ENCODE results near the gene PPT1. TPM values are rescaled to one million over a fixed set of nuclear protein-coding genes. Genes with fewer than 3 reads are reported as not detected.

PPT1 gene
- total and polyA plus RNA-seq, 2 of the 4 experiments (the other 2 are of a cell fraction), result 22.7 to 55.4 TPM

- H3K4me1 ChIP-seq (ENCODE audit: control insufficient read depth, insufficient read depth, low read length), result peaks cover 4% of the 10 kb centered on the region; the same call in 1 of the 2 replicates
- peak overlapping the region; percentile 57; the same call in 1 of the 2 replicates for H4K91ac ChIP-seq (ENCODE audit: insufficient read depth, low read depth, low read length)
- no peak overlapping the region for H2BK5ac ChIP-seq (ENCODE audit: low read depth, low read length, poor library complexity, severe bottlenecking)
- no peak overlapping the region for H2AK5ac ChIP-seq (ENCODE audit: low read depth, low read length)
- H3K79me1 ChIP-seq (ENCODE audit: low read depth in 1 of 2, low read length in 2 of 2), result peaks cover 27 to 34% of the 10 kb centered on the region in 2 experiments
- H4K5ac ChIP-seq (ENCODE audit: low read depth, low read length), result peak overlapping the region; percentile 85
- H2AFZ ChIP-seq (replicated peaks; ENCODE audit: low read length, poor library complexity), result peak overlapping the region; percentile 98
- no peak overlapping the region for H2BK20ac ChIP-seq (ENCODE audit: low read depth, low read length)
- BruUV-seq (replicated peaks), result no TSS peak
- dilution Hi-C loops (cut with HindIII; ENCODE audit: low sequenced_read_pairs, unreplicated experiment) (no loop called here), intact Hi-C loops (cut with micrococcal nuclease) (loop anchor here (5.0 kb wide), 1 partner anchor 46 kb away; no protein-coding TSS in a partner anchor), in situ Hi-C loops (cut with MboI; ENCODE audit: low sequenced_read_pairs) (no loop called here)
- POLR2A ChIA-PET (ENCODE audit: unreplicated experiment), result no interaction called here
- H3K56ac ChIP-seq (ENCODE audit: extremely low read depth, insufficient read depth, low read length), result no peak overlapping the region
- TF ChIP-seq POLR2A (IDR thresholded peaks at IDR 0.05; ENCODE audit: low read depth, low read length) (no peak), RAD21 (IDR thresholded peaks at IDR 0.05; ENCODE audit: low read length) (no peak), CHD1 (IDR thresholded peaks at IDR 0.05; ENCODE audit: low read depth, low read length) (no peak), CTCF (conservative IDR thresholded peaks at IDR 0.05; ENCODE audit: low read depth, low read length) (no peak), SMC3 (IDR thresholded peaks at IDR 0.05; ENCODE audit: low read depth, low read length) (no peak), NFE2L2 (IDR thresholded peaks at IDR 0.05; ENCODE audit: low read depth, low read length) (no peak), BHLHE40 (IDR thresholded peaks at IDR 0.05; ENCODE audit: low read depth, low read length) (no peak), MAZ (IDR thresholded peaks at IDR 0.05; ENCODE audit: borderline replicate concordance, low read depth, low read length) (no peak), FOS (IDR thresholded peaks at IDR 0.05; ENCODE audit: low read depth, low read length) (no peak), RFX5 (IDR thresholded peaks at IDR 0.05; ENCODE audit: low read depth, low read length) (no peak), RCOR1 (IDR thresholded peaks at IDR 0.05; ENCODE audit: insufficient replicate concordance, low read length) (no peak), MXI1 (IDR thresholded peaks at IDR 0.05; ENCODE audit: borderline replicate concordance, low read depth, low read length) (no peak), MAFK (IDR thresholded peaks at IDR 0.05; ENCODE audit: low read depth, low read length) (no peak), CEBPB (IDR thresholded peaks at IDR 0.05; ENCODE audit: low read depth, low read length) (no peak), USF2 (IDR thresholded peaks at IDR 0.05; ENCODE audit: low read depth, low read length) (no peak), ELK1 (IDR thresholded peaks at IDR 0.05; ENCODE audit: borderline replicate concordance, low read depth, low read length) (no peak)
- peak overlapping the region; percentile 83 for H3K4me3 ChIP-seq (ENCODE audit: insufficient read depth, low read depth, low read length)
- ATAC-seq (ENCODE audit: low read depth) (peak; percentile 21), DNase-seq (no peak)
- peak overlapping the region; percentile 64; the same call in 1 of the 2 replicates for H3K18ac ChIP-seq (ENCODE audit: low read depth, low read length)
- peak overlapping the region; percentile 9 for H3K23ac ChIP-seq (ENCODE audit: low read depth, low read length)
- peak overlapping the region; percentile 89 for H3K4ac ChIP-seq (ENCODE audit: low read depth, low read length)
- H3K9me1 ChIP-seq (ENCODE audit: insufficient read depth, low read length), result peaks cover 14% of the 10 kb centered on the region
- no peak overlapping the region for H2AK9ac ChIP-seq (replicated peaks; ENCODE audit: low read depth, low read length, poor library complexity)
- WGBS, 2 experiments (ENCODE audit: extremely low coverage in 2 of 2, insufficient read length in 1 of 2), result 0% methylated on average over 3 of the region's 9 CpGs; no CpG with 5 or more reads in 1 of the 2 experiments
- peaks cover 5% of the 10 kb centered on the region; the same call in 1 of the 2 replicates for H4K20me1 ChIP-seq (ENCODE audit: insufficient read depth, low read length)
- no peaks in the 10 kb centered on the region for H3K27me3 ChIP-seq (ENCODE audit: control insufficient read depth, insufficient read depth, low read length)
- H2BK120ac ChIP-seq (ENCODE audit: low read depth, low read length), result peak overlapping the region; percentile 84
- no peaks in the 10 kb centered on the region for H3K36me3 ChIP-seq (ENCODE audit: control insufficient read depth, insufficient read depth, low read length)
- no peaks in the 10 kb centered on the region for H3K9me3 ChIP-seq (ENCODE audit: control insufficient read depth, insufficient read depth, low read length)
- H2BK15ac ChIP-seq (ENCODE audit: low read depth, low read length), result peak overlapping the region; percentile 70; the same call in 1 of the 3 replicates
- peak overlapping the region; percentile 52 to 97 for H4K8ac ChIP-seq (ENCODE audit: low read depth in 2 of 2, low read length in 2 of 2)
- peak overlapping the region; percentile 85 for H3K9ac ChIP-seq (ENCODE audit: low read depth, low read length)
- H3K4me2 ChIP-seq (ENCODE audit: low read depth, low read length), result peak overlapping the region; percentile 87
- CTCF ChIA-PET, result no interaction called here
- H3K14ac ChIP-seq (replicated peaks; ENCODE audit: low read depth, low read length), result peak overlapping the region; percentile 95
- peak overlapping the region; percentile 69; the same call in 1 of the 2 replicates for H3K27ac ChIP-seq (ENCODE audit: insufficient read depth, low read length)
Measured at GRCh38 chr1:40096646-40096976, 441 bp downstream of the PPT1 start.
